Central memory CD4-positive, alpha-beta T cell (primary cell): Measurements from ENCODE around the gene KIAA0753.

Experiments
- DNase-seq: peaks from one replicate; pipeline ENCODE4 v3.0.0; 2022
- total RNA-seq, 3 experiments: gene quantifications; one replicate each; lab custom pipeline; 2026; lab: John Stamatoyannopoulos, UW

KIAA0753 gene
- 14.7 to 19.6 (median 16.8) reads per million in 3 experiments for total RNA-seq

GRCh38 chr17:6640536-6641246, at the start of gene KIAA0753, which contains the start of gene TXNDC17:
KIAA0753 (minus strand) TSS chr17:6640711; CDS start chr17:6635103, 5,608 bp downstream.
TXNDC17 (plus strand) TSS chr17:6641060; CDS start chr17:6641083, 23 bp downstream.
- peak; percentile 86 for DNase-seq

- no peak for DNase-seq
These were observed 48.4 kb upstream of the KIAA0753 start for GRCh38 chr17:6688944-6689343.

GRCh38 chr17:6686026-6686425, 45.5 kb upstream of the KIAA0753 start:
- DNase-seq = no peak

- no peak for DNase-seq
These were observed 44.6 kb upstream of the KIAA0753 start for GRCh38 chr17:6684881-6685767.

GRCh38 chr17:6684460-6684783, 43.9 kb upstream of the KIAA0753 start:
- no peak for DNase-seq

GRCh38 chr17:6683730-6684459, 43.4 kb upstream of the KIAA0753 start:
- no peak for DNase-seq

GRCh38 chr17:6683081-6683684, 42.7 kb upstream of the KIAA0753 start:
- no peak for DNase-seq

- DNase-seq = no peak
These were observed 41.8 kb upstream of the KIAA0753 start for GRCh38 chr17:6682339-6682738.

GRCh38 chr17:6681671-6682070, 41.2 kb upstream of the KIAA0753 start:
- no peak for DNase-seq

GRCh38 chr17:6681176-6681575, 40.7 kb upstream of the KIAA0753 start:
- no peak for DNase-seq

GRCh38 chr17:6679241-6679640, 38.7 kb upstream of the KIAA0753 start:
- DNase-seq = no peak

- no peak for DNase-seq
These were observed 37.4 kb upstream of the KIAA0753 start for GRCh38 chr17:6677946-6678345.

GRCh38 chr17:6677158-6677831, 36.8 kb upstream of the KIAA0753 start:
- no peak for DNase-seq

GRCh38 chr17:6676802-6677157, 36.3 kb upstream of the KIAA0753 start:
- no peak for DNase-seq

- DNase-seq = no peak
These were observed 34.8 kb upstream of the KIAA0753 start for GRCh38 chr17:6675201-6675825.

GRCh38 chr17:6674586-6674985, 34.1 kb upstream of the KIAA0753 start:
- DNase-seq = no peak

GRCh38 chr17:6671431-6671830, 30.9 kb upstream of the KIAA0753 start:
- DNase-seq = no peak

- DNase-seq = no peak
These were observed 30.5 kb upstream of the KIAA0753 start for GRCh38 chr17:6670999-6671398.

GRCh38 chr17:6670571-6670970, 30.1 kb upstream of the KIAA0753 start:
- DNase-seq = no peak

GRCh38 chr17:6669479-6670212, 29.1 kb upstream of the KIAA0753 start:
- no peak for DNase-seq
